HPDE6-E6E7 (cell line): ENCODE measurements around the gene CCDC134.
"Not testable (repeated sequence)": the region's sequence is repeated elsewhere in the genome, so short reads cannot be mapped to it uniquely, and the experiment has no call there.

Experiments used
- DNase-seq: peaks from one replicate; pipeline ENCODE4 v3.0.0; 2011; ENCODE audit warnings: missing footprints; ENCODE audit errors: extremely low spot score

Gene CCDC134

GRCh38 chr22:41825376-41825775, 24.9 kb downstream of the CCDC134 start:
- no peak for DNase-seq

GRCh38 chr22:41826021-41826420, 25.5 kb downstream of the CCDC134 start:
- no peak for DNase-seq

- no peak for DNase-seq
Observed at GRCh38 chr22:41826430-41827383, 26.2 kb downstream of the CCDC134 start.

GRCh38 chr22:41827671-41828070, 27.2 kb downstream of the CCDC134 start:
- DNase-seq = no peak

GRCh38 chr22:41828516-41828915, 28.0 kb downstream of the CCDC134 start:
- no peak for DNase-seq

- no peak for DNase-seq
Observed at GRCh38 chr22:41830174-41830573, 29.7 kb downstream of the CCDC134 start.

- no peak for DNase-seq
Observed at GRCh38 chr22:41831383-41831782, 30.9 kb downstream of the CCDC134 start.

GRCh38 chr22:41831828-41832552, 31.5 kb downstream of the CCDC134 start:
- no peak for DNase-seq

GRCh38 chr22:41832553-41833368, 32.3 kb downstream of the CCDC134 start, which contains the start of gene SREBF2:
Gene SREBF2 (plus strand): TSS chr22:41833105. CDS start chr22:41833271, 166 bp downstream.
- DNase-seq = peak; percentile 94

- DNase-seq = no peak
Observed at GRCh38 chr22:41833369-41834004, 33.0 kb downstream of the CCDC134 start.

- DNase-seq = no peak
Observed at GRCh38 chr22:41834005-41834944, 33.8 kb downstream of the CCDC134 start.

- not testable (repeated sequence) for DNase-seq
Observed at GRCh38 chr22:41835462-41835861, 35.0 kb downstream of the CCDC134 start.

GRCh38 chr22:41836551-41836950, 36.1 kb downstream of the CCDC134 start:
- no peak for DNase-seq

GRCh38 chr22:41838842-41839618, 38.6 kb downstream of the CCDC134 start:
- DNase-seq = no peak

GRCh38 chr22:41840216-41840615, 39.7 kb downstream of the CCDC134 start:
- DNase-seq = no peak

- no peak for DNase-seq
Observed at GRCh38 chr22:41841085-41841712, 40.7 kb downstream of the CCDC134 start.

- no peak for DNase-seq
Observed at GRCh38 chr22:41842996-41843970, 42.8 kb downstream of the CCDC134 start.

GRCh38 chr22:41844036-41844435, 43.6 kb downstream of the CCDC134 start:
- DNase-seq = no peak
